RWPE2 (cell line): ENCODE measurements around the gene SRGAP1.

Experiments used
- ATAC-seq: fragments of 200-7000 bp; cut with Tn5 transposase; 3 replicates; pipeline ENCODE4 v1.9.1; 2021; ENCODE audit warnings: low read depth
- DNase-seq: peaks from one replicate; pipeline ENCODE4 v3.0.0-alpha.2; 2020; ENCODE audit warnings: low spot score
- H3K27ac ChIP-seq: fragments of 450-650 bp; 2 replicates; pipeline ENCODE4 v1.5.1; 2017; ENCODE audit warnings: mild to moderate bottlenecking; ENCODE audit not compliant: poor library complexity, severe bottlenecking
- H3K27me3 ChIP-seq: fragments of 250-450 bp; sonication (Bioruptor Pico); 2 replicates; pipeline ENCODE4 v1.5.1; 2021; ENCODE audit warnings: mild to moderate bottlenecking, moderate library complexity; ENCODE audit not compliant: insufficient read depth, poor library complexity, severe bottlenecking
- H3K36me3 ChIP-seq: fragments of 250-450 bp; sonication (Bioruptor Pico); 2 replicates; pipeline ENCODE4 v1.5.1; 2020; ENCODE audit warnings: low read depth, mild to moderate bottlenecking, moderate library complexity
- H3K4me1 ChIP-seq: fragments of 250-450 bp; sonication (Bioruptor Pico); 2 replicates; pipeline ENCODE4 v1.5.1; 2021; ENCODE audit warnings: mild to moderate bottlenecking, moderate library complexity; ENCODE audit not compliant: insufficient read depth, poor library complexity, severe bottlenecking
- H3K4me3 ChIP-seq: fragments of 250-450 bp; sonication (Bioruptor Pico); 2 replicates; pipeline ENCODE4 v1.5.1; 2021; ENCODE audit warnings: mild to moderate bottlenecking, moderate library complexity; ENCODE audit not compliant: severe bottlenecking
- H3K9me3 ChIP-seq: fragments of 250-450 bp; sonication (Bioruptor Pico); 2 replicates; pipeline ENCODE4 v1.5.1; 2021; ENCODE audit warnings: mild to moderate bottlenecking, moderate library complexity; ENCODE audit not compliant: severe bottlenecking
- TF ChIP-seq, protein P1 (sequence below): fragments of 450-650 bp; IDR thresholded peaks from one replicate; pipeline ENCODE4 v1.5.1; 2017; ENCODE audit warnings: mild to moderate bottlenecking, moderate library complexity; ENCODE audit not compliant: poor library complexity, severe bottlenecking

The SRGAP1 gene

DNA sequence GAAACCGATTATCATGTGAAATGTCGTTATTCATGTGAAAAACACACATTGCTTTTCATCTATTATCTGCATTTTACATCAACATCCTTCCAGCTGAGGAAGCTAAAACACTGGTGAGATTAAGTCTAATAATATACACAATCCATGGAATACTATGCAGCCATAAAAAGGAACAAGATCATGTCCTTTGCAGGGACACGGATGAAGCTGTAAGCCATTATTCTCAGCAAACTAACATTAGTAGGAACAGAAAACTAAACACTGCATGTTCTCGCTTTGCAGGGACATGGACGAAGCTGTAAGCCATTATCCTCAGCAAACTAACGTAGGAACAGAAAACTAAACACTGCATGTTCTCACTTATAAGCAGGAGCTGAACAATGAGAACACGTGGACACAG, 359.3 kb downstream of the SRGAP1 start:
- no peaks in the 10 kb centered on the region for H3K27me3 ChIP-seq
- H3K4me1 ChIP-seq, result no peaks in the 10 kb centered on the region

DNA sequence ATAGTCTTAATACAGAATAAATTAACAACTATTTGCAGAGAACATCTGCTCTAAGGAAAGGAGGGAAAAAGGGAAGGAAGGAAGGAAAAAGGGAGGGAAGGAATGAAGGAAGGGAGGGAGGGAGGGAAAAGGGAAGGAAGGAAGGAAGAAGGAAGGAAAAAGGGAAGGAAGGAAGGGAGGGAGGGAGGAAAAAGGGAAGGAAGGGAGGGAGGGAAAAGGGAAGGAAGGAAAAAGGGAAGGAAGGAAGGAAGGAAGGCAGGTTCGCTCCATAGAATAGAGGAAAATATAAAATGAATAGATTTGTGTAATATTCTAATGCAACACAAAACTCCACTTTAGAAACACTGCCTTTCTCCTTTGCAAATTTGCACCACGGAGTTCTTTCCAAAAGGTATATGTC, 361.0 kb downstream of the SRGAP1 start:
- ATAC-seq (no peak), DNase-seq (no peak)
- no peaks in the 10 kb centered on the region for H3K9me3 ChIP-seq
- H3K27ac ChIP-seq, result no peak overlapping the region
- no peak overlapping the region for H3K4me3 ChIP-seq
- no peaks in the 10 kb centered on the region for H3K27me3 ChIP-seq
- no peaks in the 10 kb centered on the region for H3K4me1 ChIP-seq
- TF ChIP-seq, protein P1, sequence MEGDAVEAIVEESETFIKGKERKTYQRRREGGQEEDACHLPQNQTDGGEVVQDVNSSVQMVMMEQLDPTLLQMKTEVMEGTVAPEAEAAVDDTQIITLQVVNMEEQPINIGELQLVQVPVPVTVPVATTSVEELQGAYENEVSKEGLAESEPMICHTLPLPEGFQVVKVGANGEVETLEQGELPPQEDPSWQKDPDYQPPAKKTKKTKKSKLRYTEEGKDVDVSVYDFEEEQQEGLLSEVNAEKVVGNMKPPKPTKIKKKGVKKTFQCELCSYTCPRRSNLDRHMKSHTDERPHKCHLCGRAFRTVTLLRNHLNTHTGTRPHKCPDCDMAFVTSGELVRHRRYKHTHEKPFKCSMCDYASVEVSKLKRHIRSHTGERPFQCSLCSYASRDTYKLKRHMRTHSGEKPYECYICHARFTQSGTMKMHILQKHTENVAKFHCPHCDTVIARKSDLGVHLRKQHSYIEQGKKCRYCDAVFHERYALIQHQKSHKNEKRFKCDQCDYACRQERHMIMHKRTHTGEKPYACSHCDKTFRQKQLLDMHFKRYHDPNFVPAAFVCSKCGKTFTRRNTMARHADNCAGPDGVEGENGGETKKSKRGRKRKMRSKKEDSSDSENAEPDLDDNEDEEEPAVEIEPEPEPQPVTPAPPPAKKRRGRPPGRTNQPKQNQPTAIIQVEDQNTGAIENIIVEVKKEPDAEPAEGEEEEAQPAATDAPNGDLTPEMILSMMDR, result no peak
- no peaks in the 10 kb centered on the region for H3K36me3 ChIP-seq

More for the DNA sequence above, 359.3 kb downstream of the SRGAP1 start:
- H3K27ac ChIP-seq, result no peak overlapping the region
- ATAC-seq (no peak), DNase-seq (no peak)
- no peak overlapping the region for H3K4me3 ChIP-seq
- H3K36me3 ChIP-seq, result no peaks in the 10 kb centered on the region
- no peaks in the 10 kb centered on the region for H3K9me3 ChIP-seq
- TF ChIP-seq, protein P1, result no peak

DNA sequence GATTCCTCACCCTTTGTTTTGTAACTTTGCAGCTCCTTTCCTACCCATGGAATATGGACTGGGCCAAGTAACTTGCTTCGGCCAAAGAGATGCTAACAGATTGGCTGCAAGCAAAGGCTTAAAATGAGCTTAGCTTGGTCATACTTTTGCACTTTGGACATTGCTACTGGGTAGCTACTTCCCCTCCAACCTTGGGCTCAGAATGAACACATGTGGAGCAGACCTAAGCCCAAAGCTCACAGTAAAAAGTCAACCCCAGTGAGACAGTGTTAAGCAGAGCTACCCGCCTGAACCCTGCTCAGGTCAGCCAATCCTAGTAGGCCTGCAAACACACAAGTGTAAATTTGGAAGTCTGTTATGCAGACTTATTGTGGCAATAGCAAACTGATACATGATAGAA, 363.0 kb downstream of the SRGAP1 start:
- no peak overlapping the region for H3K27ac ChIP-seq
- H3K36me3 ChIP-seq, result no peaks in the 10 kb centered on the region
- H3K9me3 ChIP-seq, result no peaks in the 10 kb centered on the region
- H3K4me1 ChIP-seq, result no peaks in the 10 kb centered on the region
- no peak overlapping the region for H3K4me3 ChIP-seq
- TF ChIP-seq, protein P1, result no peak
- no peaks in the 10 kb centered on the region for H3K27me3 ChIP-seq
- ATAC-seq, result no peak
- no peak for DNase-seq
